NCI-H2107 treated with DMSO at 0.1 percent for 48 hours (cell line): ENCODE results near the gene PRKCZ.

Source experiments
- DNase-seq: peaks from one replicate; lab custom pipeline; 2025; ENCODE audit not compliant: unreplicated experiment; lab: John Stamatoyannopoulos, UW

The PRKCZ gene

GRCh38 chr1:2024887-2025286 lies 25.3 kb upstream of the PRKCZ start:
- DNase-seq = no peak

GRCh38 chr1:2025491-2025981 lies 24.7 kb upstream of the PRKCZ start:
- DNase-seq = no peak

- no peak for DNase-seq
These were observed 22.1 kb upstream of the PRKCZ start for GRCh38 chr1:2027961-2028583.

- no peak for DNase-seq
These were observed 21.2 kb upstream of the PRKCZ start for GRCh38 chr1:2028870-2029560.

- DNase-seq = no peak
These were observed 20.6 kb upstream of the PRKCZ start for GRCh38 chr1:2029561-2029960.

- no peak for DNase-seq
These were observed 19.9 kb upstream of the PRKCZ start for GRCh38 chr1:2030076-2030871.

GRCh38 chr1:2031546-2032540 lies 18.4 kb upstream of the PRKCZ start:
- no peak for DNase-seq

GRCh38 chr1:2032737-2033136 lies 17.5 kb upstream of the PRKCZ start:
- DNase-seq = no peak

GRCh38 chr1:2033165-2033564 lies 17.0 kb upstream of the PRKCZ start:
- no peak for DNase-seq

- DNase-seq = no peak
These were observed 13.9 kb upstream of the PRKCZ start for GRCh38 chr1:2036287-2036686.

GRCh38 chr1:2037314-2037979 lies 12.8 kb upstream of the PRKCZ start:
- DNase-seq = no peak

GRCh38 chr1:2038229-2038628 lies 12.0 kb upstream of the PRKCZ start:
- DNase-seq = no peak

- DNase-seq = no peak
These were observed 11.0 kb upstream of the PRKCZ start for GRCh38 chr1:2039251-2039650.

GRCh38 chr1:2041305-2041704 lies 8.9 kb upstream of the PRKCZ start:
- no peak for DNase-seq

- DNase-seq = no peak
These were observed 8.3 kb upstream of the PRKCZ start for GRCh38 chr1:2041887-2042286.

- no peak for DNase-seq
These were observed 7.1 kb upstream of the PRKCZ start for GRCh38 chr1:2042830-2043773.

- DNase-seq = no peak
These were observed 6.3 kb upstream of the PRKCZ start for GRCh38 chr1:2043886-2044285.

- no peak for DNase-seq
These were observed 5.5 kb upstream of the PRKCZ start for GRCh38 chr1:2044510-2045319.
